GM20000 (cell line): ENCODE data around the gene FLVCR2.
"Not testable (repeated sequence)": the region's sequence is repeated elsewhere in the genome, so short reads cannot be mapped to it uniquely, and the experiment has no call there.

Experiments used
- DNase-seq: peaks from one replicate; pipeline ENCODE4 v3.0.0; 2012; ENCODE audit warnings: low spot score
- CTCF ChIP-seq: IDR thresholded peaks from 2 replicates; pipeline ENCODE4 v1.5.1; 2012; ENCODE audit warnings: mild to moderate bottlenecking, control low read depth; ENCODE audit errors: extremely low read depth, missing control alignments

FLVCR2 gene

GRCh38 chr14:75689012-75689411, 110.6 kb downstream of the FLVCR2 start:
- DNase-seq: no peak
- no peak for TF ChIP-seq CTCF

GRCh38 chr14:75690010-75690409, 111.6 kb downstream of the FLVCR2 start:
- no peak for TF ChIP-seq CTCF
- no peak for DNase-seq

GRCh38 chr14:75695025-75695424, 116.6 kb downstream of the FLVCR2 start:
- not testable (repeated sequence) for DNase-seq

- DNase-seq: no peak
- TF ChIP-seq CTCF: no peak
Measured at GRCh38 chr14:75697386-75697785, 119.0 kb downstream of the FLVCR2 start.
